ENCODE data around the gene NR4A3. TPM values are rescaled to one million over a fixed set of nuclear protein-coding genes. Genes with fewer than 3 reads are reported as not detected.

Gene NR4A3
- total and polyA plus RNA-seq, 2 of the 13 experiments (the other 11 are each of a cell fraction or from before 2014, with no cell fraction given): 0.02 to 0.09 TPM

DNA sequence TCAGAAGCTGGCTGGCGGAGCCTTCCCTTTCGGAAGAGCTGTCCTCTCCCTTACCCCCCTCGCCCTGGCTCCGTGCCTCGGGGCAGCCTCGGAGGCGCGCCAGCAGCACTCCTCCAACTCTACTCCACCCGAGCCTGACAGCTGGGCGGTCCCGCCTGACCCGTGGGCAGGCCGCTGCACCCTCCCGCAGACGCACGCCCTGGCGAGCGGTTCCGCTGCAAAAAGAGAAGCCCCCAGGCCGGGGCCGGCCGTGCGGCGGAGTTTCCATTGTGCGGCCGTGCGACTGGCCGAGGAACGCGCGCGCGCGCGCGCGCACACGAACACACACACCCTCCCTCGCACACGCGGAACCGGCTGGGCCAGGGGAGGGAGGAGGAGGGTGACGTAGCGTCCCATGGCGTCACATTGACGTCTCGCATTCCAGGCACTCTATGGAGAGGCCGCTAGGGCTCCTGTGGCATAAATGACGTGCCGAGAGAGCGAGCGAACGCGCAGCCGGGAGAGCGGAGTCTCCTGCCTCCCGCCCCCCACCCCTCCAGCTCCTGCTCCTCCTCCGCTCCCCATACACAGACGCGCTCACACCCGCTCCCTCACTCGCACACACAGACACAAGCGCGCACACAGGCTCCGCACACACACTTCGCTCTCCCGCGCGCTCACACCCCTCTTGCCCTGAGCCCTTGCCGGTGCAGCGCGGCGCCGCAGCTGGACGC lies at the start of gene NR4A3 (continued):
- TF ChIP-seq, protein P1, sequence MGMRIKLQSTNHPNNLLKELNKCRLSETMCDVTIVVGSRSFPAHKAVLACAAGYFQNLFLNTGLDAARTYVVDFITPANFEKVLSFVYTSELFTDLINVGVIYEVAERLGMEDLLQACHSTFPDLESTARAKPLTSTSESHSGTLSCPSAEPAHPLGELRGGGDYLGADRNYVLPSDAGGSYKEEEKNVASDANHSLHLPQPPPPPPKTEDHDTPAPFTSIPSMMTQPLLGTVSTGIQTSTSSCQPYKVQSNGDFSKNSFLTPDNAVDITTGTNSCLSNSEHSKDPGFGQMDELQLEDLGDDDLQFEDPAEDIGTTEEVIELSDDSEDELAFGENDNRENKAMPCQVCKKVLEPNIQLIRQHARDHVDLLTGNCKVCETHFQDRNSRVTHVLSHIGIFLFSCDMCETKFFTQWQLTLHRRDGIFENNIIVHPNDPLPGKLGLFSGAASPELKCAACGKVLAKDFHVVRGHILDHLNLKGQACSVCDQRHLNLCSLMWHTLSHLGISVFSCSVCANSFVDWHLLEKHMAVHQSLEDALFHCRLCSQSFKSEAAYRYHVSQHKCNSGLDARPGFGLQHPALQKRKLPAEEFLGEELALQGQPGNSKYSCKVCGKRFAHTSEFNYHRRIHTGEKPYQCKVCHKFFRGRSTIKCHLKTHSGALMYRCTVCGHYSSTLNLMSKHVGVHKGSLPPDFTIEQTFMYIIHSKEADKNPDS (CRISPR knock-in tag; IDR thresholded peaks at IDR 0.05): no peak
- TF ChIP-seq HIVEP1 (CRISPR knock-in tag; IDR thresholded peaks at IDR 0.05) (peak; percentile 15; the same call in 1 of the 2 replicates), HHEX (CRISPR knock-in tag; IDR thresholded peaks at IDR 0.05) (no peak), ZNF207 (IDR thresholded peaks at IDR 0.05; ENCODE audit: borderline replicate concordance) (no peak), IKZF1 (IDR thresholded peaks at IDR 0.05) (no peak), SOX13 (IDR thresholded peaks at IDR 0.05) (no peak), SOX13 (CRISPR knock-in tag; conservative IDR thresholded peaks at IDR 0.05 in 1 of 2, IDR thresholded peaks at IDR 0.05 in 1 of 2) (peak in 1 of 2 experiments; percentile 25; a peak in 1 of 4 replicates), RFX1 (IDR thresholded peaks at IDR 0.05) (no peak), ZNF510 (CRISPR knock-in tag; IDR thresholded peaks at IDR 0.05; ENCODE audit: low read depth) (no peak), ZNF292 (CRISPR knock-in tag; IDR thresholded peaks at IDR 0.05; ENCODE audit: borderline replicate concordance, low read depth) (no peak; the same call in 1 of the 2 replicates), ZNF225 (CRISPR knock-in tag; IDR thresholded peaks at IDR 0.05) (0 out of 2 replicates have a peak, but pooled peaks have one; percentile 60), ZNF460 (CRISPR knock-in tag; IDR thresholded peaks at IDR 0.05; ENCODE audit: borderline replicate concordance) (no peak), NR1H2 (CRISPR knock-in tag; IDR thresholded peaks at IDR 0.05; ENCODE audit: borderline replicate concordance, low read depth) (no peak), ZNF841 (CRISPR knock-in tag; IDR thresholded peaks at IDR 0.05; ENCODE audit: borderline replicate concordance) (no peak), ZNF354B (CRISPR knock-in tag; IDR thresholded peaks at IDR 0.05) (no peak), POLR2AphosphoS2 (IDR thresholded peaks at IDR 0.05; ENCODE audit: low read depth, low read length) (no peak), HNRNPL (IDR thresholded peaks at IDR 0.05; ENCODE audit: low read depth, low read length) (no peak), ARHGAP35 (CRISPR knock-in tag; IDR thresholded peaks at IDR 0.05; ENCODE audit: borderline replicate concordance) (no peak), SALL1 (CRISPR knock-in tag; IDR thresholded peaks at IDR 0.05) (0 out of 2 replicates have a peak, but pooled peaks have one; percentile 4), PHF5A (CRISPR knock-in tag; IDR thresholded peaks at IDR 0.05; ENCODE audit: low read depth, unreplicated experiment) (no peak), SALL2 (CRISPR knock-in tag; IDR thresholded peaks at IDR 0.05) (0 out of 2 replicates have a peak, but pooled peaks have one; percentile 32), JARID2 (CRISPR knock-in tag; IDR thresholded peaks at IDR 0.05; ENCODE audit: insufficient replicate concordance) (no peak)
- TF ChIP-seq, protein P2, sequence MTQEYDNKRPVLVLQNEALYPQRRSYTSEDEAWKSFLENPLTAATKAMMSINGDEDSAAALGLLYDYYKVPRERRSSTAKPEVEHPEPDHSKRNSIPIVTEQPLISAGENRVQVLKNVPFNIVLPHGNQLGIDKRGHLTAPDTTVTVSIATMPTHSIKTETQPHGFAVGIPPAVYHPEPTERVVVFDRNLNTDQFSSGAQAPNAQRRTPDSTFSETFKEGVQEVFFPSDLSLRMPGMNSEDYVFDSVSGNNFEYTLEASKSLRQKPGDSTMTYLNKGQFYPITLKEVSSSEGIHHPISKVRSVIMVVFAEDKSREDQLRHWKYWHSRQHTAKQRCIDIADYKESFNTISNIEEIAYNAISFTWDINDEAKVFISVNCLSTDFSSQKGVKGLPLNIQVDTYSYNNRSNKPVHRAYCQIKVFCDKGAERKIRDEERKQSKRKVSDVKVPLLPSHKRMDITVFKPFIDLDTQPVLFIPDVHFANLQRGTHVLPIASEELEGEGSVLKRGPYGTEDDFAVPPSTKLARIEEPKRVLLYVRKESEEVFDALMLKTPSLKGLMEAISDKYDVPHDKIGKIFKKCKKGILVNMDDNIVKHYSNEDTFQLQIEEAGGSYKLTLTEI (CRISPR knock-in tag; conservative IDR thresholded peaks at IDR 0.05): no peak
- TF ChIP-seq, protein P3, sequence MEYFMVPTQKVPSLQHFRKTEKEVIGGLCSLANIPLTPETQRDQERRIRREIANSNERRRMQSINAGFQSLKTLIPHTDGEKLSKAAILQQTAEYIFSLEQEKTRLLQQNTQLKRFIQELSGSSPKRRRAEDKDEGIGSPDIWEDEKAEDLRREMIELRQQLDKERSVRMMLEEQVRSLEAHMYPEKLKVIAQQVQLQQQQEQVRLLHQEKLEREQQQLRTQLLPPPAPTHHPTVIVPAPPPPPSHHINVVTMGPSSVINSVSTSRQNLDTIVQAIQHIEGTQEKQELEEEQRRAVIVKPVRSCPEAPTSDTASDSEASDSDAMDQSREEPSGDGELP (IDR thresholded peaks at IDR 0.05; ENCODE audit: borderline replicate concordance, low read depth): no peak
- TF ChIP-seq, protein P4, sequence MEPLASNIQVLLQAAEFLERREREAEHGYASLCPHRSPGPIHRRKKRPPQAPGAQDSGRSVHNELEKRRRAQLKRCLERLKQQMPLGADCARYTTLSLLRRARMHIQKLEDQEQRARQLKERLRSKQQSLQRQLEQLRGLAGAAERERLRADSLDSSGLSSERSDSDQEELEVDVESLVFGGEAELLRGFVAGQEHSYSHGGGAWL (CRISPR knock-in tag; IDR thresholded peaks at IDR 0.05): no peak; the same call in 1 of the 2 replicates

Data from HepG2 (cell line).